Hepatocyte (in vitro differentiated cells): Measurements from ENCODE around the gene THRA. TPM values are rescaled to one million over a fixed set of nuclear protein-coding genes. Genes with fewer than 3 reads are reported as not detected.

Experiments used
- DNase-seq: peaks from one replicate; pipeline ENCODE4 v3.0.0-alpha.2; 2016; ENCODE audit warnings: low spot score
- H2AFZ ChIP-seq: fragments of 200-600 bp; sonication (generic); 2 replicates; pipeline ENCODE4 v1.6.0; 2016; ENCODE audit warnings: antibody characterized with exemption, mild to moderate bottlenecking
- H3K27ac ChIP-seq: fragments of 200-600 bp; sonication (generic); 2 replicates; pipeline ENCODE4 v1.5.1; 2016; ENCODE audit warnings: mild to moderate bottlenecking
- H3K27me3 ChIP-seq: fragments of 200-600 bp; sonication (generic); 2 replicates; pipeline ENCODE4 v1.6.1; 2016
- H3K36me3 ChIP-seq: fragments of 200-600 bp; sonication (generic); replicated peaks from 2 replicates; pipeline ENCODE4 v1.5.1; 2016; ENCODE audit warnings: low read depth; ENCODE audit not compliant: insufficient read depth
- H3K4me1 ChIP-seq: fragments of 200-600 bp; sonication (generic); 2 replicates; pipeline ENCODE4 v1.5.1; 2016; ENCODE audit warnings: mild to moderate bottlenecking, moderate library complexity; ENCODE audit not compliant: insufficient read depth
- H3K4me2 ChIP-seq: fragments of 200-600 bp; sonication (generic); 2 replicates; pipeline ENCODE4 v1.6.0; 2016
- H3K4me3 ChIP-seq: fragments of 200-600 bp; sonication (generic); 2 replicates; pipeline ENCODE4 v1.5.1; 2016; ENCODE audit warnings: mild to moderate bottlenecking
- H3K79me2 ChIP-seq: fragments of 200-600 bp; sonication (generic); 2 replicates; pipeline ENCODE4 v1.6.0; 2017; ENCODE audit warnings: mild to moderate bottlenecking
- H3K9me2 ChIP-seq: fragments of 200-600 bp; sonication (generic); replicated peaks from 2 replicates; pipeline ENCODE4 v1.6.0; 2017; ENCODE audit warnings: mild to moderate bottlenecking; ENCODE audit not compliant: insufficient read depth
- H3K9me3 ChIP-seq: fragments of 200-600 bp; sonication (generic); 2 replicates; pipeline ENCODE4 v1.5.1; 2016; ENCODE audit warnings: low read depth, mild to moderate bottlenecking
- H4K20me1 ChIP-seq: fragments of 200-600 bp; sonication (generic); 2 replicates; pipeline ENCODE4 v1.6.0; 2016; ENCODE audit warnings: mild to moderate bottlenecking; ENCODE audit not compliant: insufficient read depth, poor library complexity, severe bottlenecking
- CTCF ChIP-seq: fragments of 200-600 bp; sonication (generic); IDR thresholded peaks from 2 replicates; pipeline ENCODE4 v1.5.1; 2016; ENCODE audit warnings: antibody characterized with exemption, mild to moderate bottlenecking; ENCODE audit not compliant: poor library complexity
- EZH2 ChIP-seq: fragments of 200-600 bp; sonication (generic); IDR thresholded peaks from 2 replicates; pipeline ENCODE4 v1.6.1; 2016; ENCODE audit warnings: antibody characterized with exemption, mild to moderate bottlenecking, borderline replicate concordance
- EZH2phosphoT487 ChIP-seq: fragments of 200-600 bp; sonication (generic); IDR thresholded peaks from one replicate; pipeline ENCODE4 v1.6.1; 2018; ENCODE audit warnings: antibody characterized with exemption, mild to moderate bottlenecking, low read depth, moderate library complexity; ENCODE audit not compliant: unreplicated experiment, severe bottlenecking
- WGBS: methylation state at CpG from one replicate; pipeline ENCODE4 v1.1.6; 2016; ENCODE audit warnings: low lambda C conversion rate; ENCODE audit errors: missing lambda C conversion rate; 5-methylcytosine and 5-hydroxymethylcytosine counted together
- polyA plus RNA-seq: library from polyadenylated mRNA; unstranded; fragments of >200 nt; fragmentation: Nextera tagmentation; extraction: Ambion mirVana; gene quantifications from 2 replicates; pipeline ENCODE4 v1.2.1, GENCODE V29; 2016
- total RNA-seq: library from RNA; depleted of rRNA; stranded (reverse); fragments of >200 nt; gene quantifications from 2 replicates; pipeline ENCODE4 v1.2.3, GENCODE V29; 2014

THRA gene
- total and polyA plus RNA-seq, 2 experiments from 2014 or later = 22.5 to 35.3 TPM

GRCh38 chr17:40087049-40087794 is 24.5 kb downstream of the THRA start:
- no peaks in the 10 kb centered on the region for H3K9me3 ChIP-seq
- H3K27me3 ChIP-seq = no peaks in the 10 kb centered on the region
- no peaks in the 10 kb centered on the region for H3K79me2 ChIP-seq
- no peak overlapping the region for H3K4me2 ChIP-seq
- H4K20me1 ChIP-seq = no peaks in the 10 kb centered on the region
- H2AFZ ChIP-seq = no peak overlapping the region
- no peak for DNase-seq
- 94% methylated on average over 6 of the region's 6 CpGs for WGBS
- H3K9me2 ChIP-seq = no peaks in the 10 kb centered on the region
- no peaks in the 10 kb centered on the region for H3K4me1 ChIP-seq
- TF ChIP-seq EZH2phosphoT487 (no peak), CTCF (no peak), EZH2 (no peak)
- H3K36me3 ChIP-seq = no peaks in the 10 kb centered on the region
- H3K4me3 ChIP-seq = no peak overlapping the region
- no peak overlapping the region for H3K27ac ChIP-seq

GRCh38 chr17:40087903-40088718 is 25.3 kb downstream of the THRA start:
- H3K4me1 ChIP-seq = no peaks in the 10 kb centered on the region
- H4K20me1 ChIP-seq = no peaks in the 10 kb centered on the region
- DNase-seq = no peak
- TF ChIP-seq EZH2 (no peak), CTCF (no peak), EZH2phosphoT487 (no peak)
- 93% methylated on average over 28 of the region's 28 CpGs for WGBS
- H3K27me3 ChIP-seq = no peaks in the 10 kb centered on the region
- H3K36me3 ChIP-seq = no peaks in the 10 kb centered on the region
- no peaks in the 10 kb centered on the region for H3K9me3 ChIP-seq
- no peak overlapping the region for H3K27ac ChIP-seq
- H2AFZ ChIP-seq = no peak overlapping the region
- H3K79me2 ChIP-seq = no peaks in the 10 kb centered on the region
- no peak overlapping the region for H3K4me3 ChIP-seq
- H3K9me2 ChIP-seq = no peaks in the 10 kb centered on the region
- H3K4me2 ChIP-seq = no peak overlapping the region

DNA sequence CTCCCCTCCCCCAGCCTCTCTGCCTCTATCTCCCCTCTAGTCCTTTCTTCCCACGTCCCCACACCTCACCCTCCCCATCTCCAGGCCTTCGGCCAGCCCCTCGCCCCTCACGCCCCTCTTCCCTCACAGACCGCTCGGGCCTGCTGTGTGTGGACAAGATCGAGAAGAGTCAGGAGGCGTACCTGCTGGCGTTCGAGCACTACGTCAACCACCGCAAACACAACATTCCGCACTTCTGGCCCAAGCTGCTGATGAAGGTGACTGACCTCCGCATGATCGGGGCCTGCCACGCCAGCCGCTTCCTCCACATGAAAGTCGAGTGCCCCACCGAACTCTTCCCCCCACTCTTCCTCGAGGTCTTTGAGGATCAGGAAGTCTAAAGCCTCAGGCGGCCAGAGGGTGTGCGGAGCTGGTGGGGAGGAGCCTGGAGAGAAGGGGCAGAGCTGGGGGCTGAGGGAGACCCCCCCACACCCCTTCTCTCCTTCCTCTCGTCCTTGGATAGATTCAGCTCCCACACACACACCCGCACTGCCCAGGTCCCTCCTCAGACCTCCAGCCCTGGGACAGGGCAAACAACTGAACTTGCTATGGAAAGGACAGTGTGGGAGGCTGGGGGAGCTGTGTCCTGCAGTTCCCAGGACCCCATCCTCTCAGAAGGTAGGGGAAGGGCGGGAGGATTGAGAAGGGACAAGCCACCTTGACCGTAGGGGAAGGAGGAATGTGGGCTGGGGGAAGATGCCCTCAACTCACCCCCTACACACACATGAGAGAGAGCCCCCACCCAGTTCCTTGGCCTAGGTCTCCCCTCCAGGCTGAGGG is 26.5 kb downstream of the THRA start:
- H3K27ac ChIP-seq = no peak overlapping the region
- H3K4me2 ChIP-seq = no peak overlapping the region
- H2AFZ ChIP-seq = no peak overlapping the region
- no peaks in the 10 kb centered on the region for H3K79me2 ChIP-seq
- no peak overlapping the region for H3K4me3 ChIP-seq
- no peaks in the 10 kb centered on the region for H3K27me3 ChIP-seq
- H3K4me1 ChIP-seq = no peaks in the 10 kb centered on the region
- no peaks in the 10 kb centered on the region for H3K9me3 ChIP-seq
- no peaks in the 10 kb centered on the region for H4K20me1 ChIP-seq
- no peak for DNase-seq
- no peak for TF ChIP-seq EZH2
- no peak for TF ChIP-seq EZH2phosphoT487
- TF ChIP-seq CTCF = no peak
- H3K9me2 ChIP-seq = no peaks in the 10 kb centered on the region
- H3K36me3 ChIP-seq = no peaks in the 10 kb centered on the region
- WGBS = 89% methylated on average over 21 of the region's 26 CpGs
